OCI-LY1 (cell line): Measurements from ENCODE around the gene OR1A2.

Experiments
- EZH2 ChIP-seq: fragments of 200-600 bp; sonication (generic), shearing (Covaris generic); IDR thresholded peaks from 2 replicates; pipeline ENCODE4 v1.8.0; 2017; ENCODE audit warnings: borderline replicate concordance, mixed run types, mild to moderate bottlenecking, antibody characterized with exemption, low read length, moderate library complexity, mixed read lengths
- TF ChIP-seq, protein P1 (sequence below): fragments of 200-600 bp; sonication (generic), shearing (Covaris generic); IDR thresholded peaks from 2 replicates; pipeline ENCODE4 v1.5.1; 2017; ENCODE audit warnings: mild to moderate bottlenecking, antibody characterized with exemption, low read length, moderate library complexity, mixed read lengths

DNA sequence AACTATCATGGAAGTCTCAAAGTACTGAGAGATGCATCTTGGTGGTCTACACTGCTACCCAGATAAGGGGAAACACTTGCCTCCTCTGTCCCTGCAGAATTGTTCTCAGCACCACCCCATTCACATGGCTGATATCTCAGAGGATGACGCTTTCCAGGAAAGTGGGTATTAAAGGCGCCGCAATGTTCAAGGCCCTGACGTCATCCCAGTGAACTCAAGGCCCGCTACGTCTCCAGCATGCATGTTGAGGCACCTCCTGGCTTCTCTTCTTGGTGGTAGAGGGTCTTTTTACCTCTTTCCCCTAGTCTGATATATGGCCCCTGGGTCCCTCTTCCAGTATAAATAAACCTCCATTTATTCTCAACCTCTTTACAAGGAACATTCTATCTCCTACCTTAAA, 11.2 kb downstream of the OR1A2 start:
- TF ChIP-seq, protein P1, sequence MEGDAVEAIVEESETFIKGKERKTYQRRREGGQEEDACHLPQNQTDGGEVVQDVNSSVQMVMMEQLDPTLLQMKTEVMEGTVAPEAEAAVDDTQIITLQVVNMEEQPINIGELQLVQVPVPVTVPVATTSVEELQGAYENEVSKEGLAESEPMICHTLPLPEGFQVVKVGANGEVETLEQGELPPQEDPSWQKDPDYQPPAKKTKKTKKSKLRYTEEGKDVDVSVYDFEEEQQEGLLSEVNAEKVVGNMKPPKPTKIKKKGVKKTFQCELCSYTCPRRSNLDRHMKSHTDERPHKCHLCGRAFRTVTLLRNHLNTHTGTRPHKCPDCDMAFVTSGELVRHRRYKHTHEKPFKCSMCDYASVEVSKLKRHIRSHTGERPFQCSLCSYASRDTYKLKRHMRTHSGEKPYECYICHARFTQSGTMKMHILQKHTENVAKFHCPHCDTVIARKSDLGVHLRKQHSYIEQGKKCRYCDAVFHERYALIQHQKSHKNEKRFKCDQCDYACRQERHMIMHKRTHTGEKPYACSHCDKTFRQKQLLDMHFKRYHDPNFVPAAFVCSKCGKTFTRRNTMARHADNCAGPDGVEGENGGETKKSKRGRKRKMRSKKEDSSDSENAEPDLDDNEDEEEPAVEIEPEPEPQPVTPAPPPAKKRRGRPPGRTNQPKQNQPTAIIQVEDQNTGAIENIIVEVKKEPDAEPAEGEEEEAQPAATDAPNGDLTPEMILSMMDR: no peak
- no peak for TF ChIP-seq EZH2
